SK-N-SH treated with all-trans-retinoic acid at 6 μM for 48 hours (cell line): Measurements from ENCODE around the gene DENND1B.

Experiments
- ATAC-seq: fragments of 200-7000 bp; cut with Tn5 transposase; 3 replicates; pipeline ENCODE4 v1.9.1; 2020; ENCODE audit warnings: mild to moderate bottlenecking, moderate library complexity
- ARNTL ChIP-seq: fragments of 450-650 bp; formaldehyde crosslinking; IDR thresholded peaks from 2 replicates; pipeline ENCODE4 v1.5.0; 2020; ENCODE audit warnings: low read depth, mild to moderate bottlenecking, moderate library complexity, borderline replicate concordance
- CREB5 ChIP-seq: fragments of 250-450 bp; sonication (Bioruptor Pico); IDR thresholded peaks from 2 replicates; pipeline ENCODE4 v1.5.1; 2020; ENCODE audit warnings: low read depth, mild to moderate bottlenecking, moderate library complexity
- CSDC2 ChIP-seq: fragments of 250-450 bp; sonication (Bioruptor Pico); IDR thresholded peaks from 2 replicates; pipeline ENCODE4 v1.5.0; 2020; ENCODE audit warnings: mild to moderate bottlenecking, moderate library complexity
- CSRNP3 ChIP-seq: fragments of 250-450 bp; sonication (Bioruptor Pico); IDR thresholded peaks from 2 replicates; pipeline ENCODE4 v1.5.1; 2021; ENCODE audit warnings: mild to moderate bottlenecking, moderate library complexity
- ESRRG ChIP-seq: fragments of 250-450 bp; sonication (Bioruptor Pico); IDR thresholded peaks from 2 replicates; pipeline ENCODE4 v1.6.1; 2021; ENCODE audit warnings: mild to moderate bottlenecking
- GLIS3 ChIP-seq: fragments of 250-450 bp; sonication (Bioruptor Pico); IDR thresholded peaks from 2 replicates; pipeline ENCODE4 v1.5.0; 2020; ENCODE audit warnings: mild to moderate bottlenecking, moderate library complexity
- ISL1 ChIP-seq: fragments of 250-450 bp; sonication (Bioruptor Pico); IDR thresholded peaks from 2 replicates; pipeline ENCODE4 v2.1.2; 2022; ENCODE audit warnings: mild to moderate bottlenecking, moderate library complexity
- OSR1 ChIP-seq: fragments of 250-450 bp; sonication (Bioruptor Pico); IDR thresholded peaks from 2 replicates; pipeline ENCODE4 v1.8.0; 2022; ENCODE audit warnings: moderate library complexity, mild to moderate bottlenecking, inconsistent platforms
- PATZ1 ChIP-seq: fragments of 250-450 bp; sonication (Bioruptor Pico); IDR thresholded peaks from 2 replicates; pipeline ENCODE4 v1.8.0; 2020; ENCODE audit warnings: mild to moderate bottlenecking, moderate library complexity, borderline replicate concordance
- PPARA ChIP-seq: fragments of 250-450 bp; sonication (Bioruptor Pico); IDR thresholded peaks from 2 replicates; pipeline ENCODE4 v1.5.0; 2020; ENCODE audit warnings: mild to moderate bottlenecking, borderline replicate concordance
- RARB ChIP-seq: fragments of 250-450 bp; sonication (Bioruptor Pico); IDR thresholded peaks from 2 replicates; pipeline ENCODE4 v1.8.0; 2021; ENCODE audit warnings: mild to moderate bottlenecking, moderate library complexity
- SNAI2 ChIP-seq: fragments of 250-450 bp; sonication (Bioruptor Pico); IDR thresholded peaks from 2 replicates; pipeline ENCODE4 v1.5.0; 2020; ENCODE audit warnings: mild to moderate bottlenecking, moderate library complexity
- TCF4 ChIP-seq: fragments of 250-450 bp; sonication (Bioruptor Pico); IDR thresholded peaks from 2 replicates; pipeline ENCODE4 v1.8.0; 2021; ENCODE audit warnings: mild to moderate bottlenecking, moderate library complexity, borderline replicate concordance
- ZC3H10 ChIP-seq: fragments of 250-450 bp; sonication (Bioruptor Pico); IDR thresholded peaks from 2 replicates; pipeline ENCODE4 v1.5.1; 2021; ENCODE audit warnings: mild to moderate bottlenecking, moderate library complexity
- ZFP30 ChIP-seq: fragments of 450-650 bp; formaldehyde crosslinking; IDR thresholded peaks from 2 replicates; pipeline ENCODE4 v1.5.0; 2022; ENCODE audit warnings: mild to moderate bottlenecking, moderate library complexity
- ZNF565 ChIP-seq: fragments of 450-650 bp; formaldehyde crosslinking; conservative IDR thresholded peaks from 2 replicates; pipeline ENCODE4 v1.5.0; 2020; ENCODE audit warnings: low read depth, mild to moderate bottlenecking, moderate library complexity
- ZNF70 ChIP-seq: fragments of 450-650 bp; formaldehyde crosslinking; IDR thresholded peaks from 2 replicates; pipeline ENCODE4 v1.5.0; 2020; ENCODE audit warnings: mild to moderate bottlenecking, moderate library complexity
- ZNF8 ChIP-seq: fragments of 450-650 bp; formaldehyde crosslinking; IDR thresholded peaks from 2 replicates; pipeline ENCODE4 v1.5.0; 2020; ENCODE audit warnings: mild to moderate bottlenecking, moderate library complexity
- TF ChIP-seq, protein P1 (sequence below): fragments of 250-450 bp; sonication (Bioruptor Pico); IDR thresholded peaks from 2 replicates; pipeline ENCODE4 v1.8.0; 2021; ENCODE audit warnings: low read depth, mild to moderate bottlenecking, moderate library complexity, borderline replicate concordance
- TF ChIP-seq, protein P2 (sequence below): fragments of 250-450 bp; sonication (Bioruptor Pico); IDR thresholded peaks from 2 replicates; pipeline ENCODE4 v1.5.0; 2020; ENCODE audit warnings: mild to moderate bottlenecking, moderate library complexity

The DENND1B gene

DNA sequence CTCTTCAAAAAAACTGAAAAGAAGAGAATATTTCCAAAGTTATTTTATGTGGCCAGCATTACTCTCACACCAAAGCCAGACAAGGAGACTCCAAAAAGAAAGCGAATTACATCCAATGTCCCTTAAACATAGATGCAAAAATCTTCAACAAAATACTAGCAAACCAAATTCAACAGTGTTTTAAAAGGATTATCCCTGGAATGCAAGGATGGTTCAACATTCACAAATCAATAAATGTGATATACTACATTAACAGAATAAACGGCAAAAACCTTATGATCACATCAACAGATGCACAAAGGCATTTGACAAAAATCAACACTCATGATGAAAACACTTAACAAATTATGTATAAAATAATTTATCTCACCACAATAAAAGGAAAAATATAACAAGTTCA lies 207.8 kb downstream of the DENND1B start:
- TF ChIP-seq CREB5 (CRISPR knock-in tag) (no peak), ISL1 (CRISPR knock-in tag) (no peak), TCF4 (no peak), CSRNP3 (CRISPR knock-in tag) (no peak), CSDC2 (CRISPR knock-in tag) (no peak), ZNF8 (no peak), PPARA (CRISPR knock-in tag) (no peak), ZFP30 (CRISPR knock-in tag) (no peak), ESRRG (CRISPR knock-in tag) (no peak)
- no peak for ATAC-seq

DNA sequence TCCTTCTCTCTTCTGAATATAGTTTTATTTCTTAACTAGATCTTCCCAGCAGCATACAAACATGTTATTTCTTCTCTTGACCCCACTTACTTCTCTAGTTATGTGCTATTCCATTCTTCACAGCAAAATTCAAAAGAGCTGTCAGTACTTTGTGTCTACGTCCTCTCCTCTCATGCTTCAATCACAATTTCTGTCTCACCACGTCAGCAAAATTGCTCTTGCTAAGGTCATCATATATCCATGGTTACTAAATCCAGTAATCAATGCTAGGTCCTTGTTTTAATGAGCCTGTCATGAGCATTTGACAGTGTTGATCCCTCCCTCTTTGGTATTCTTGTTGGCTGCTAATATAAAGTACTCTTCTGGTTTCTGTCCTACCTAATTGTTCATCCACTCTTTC lies 214.2 kb downstream of the DENND1B start:
- no peak for ATAC-seq
- no peak for TF ChIP-seq ZC3H10 (CRISPR knock-in tag)
- TF ChIP-seq OSR1 (CRISPR knock-in tag) = no peak
- TF ChIP-seq CSDC2 (CRISPR knock-in tag) = no peak
- no peak for TF ChIP-seq ESRRG (CRISPR knock-in tag)
- TF ChIP-seq, protein P1, sequence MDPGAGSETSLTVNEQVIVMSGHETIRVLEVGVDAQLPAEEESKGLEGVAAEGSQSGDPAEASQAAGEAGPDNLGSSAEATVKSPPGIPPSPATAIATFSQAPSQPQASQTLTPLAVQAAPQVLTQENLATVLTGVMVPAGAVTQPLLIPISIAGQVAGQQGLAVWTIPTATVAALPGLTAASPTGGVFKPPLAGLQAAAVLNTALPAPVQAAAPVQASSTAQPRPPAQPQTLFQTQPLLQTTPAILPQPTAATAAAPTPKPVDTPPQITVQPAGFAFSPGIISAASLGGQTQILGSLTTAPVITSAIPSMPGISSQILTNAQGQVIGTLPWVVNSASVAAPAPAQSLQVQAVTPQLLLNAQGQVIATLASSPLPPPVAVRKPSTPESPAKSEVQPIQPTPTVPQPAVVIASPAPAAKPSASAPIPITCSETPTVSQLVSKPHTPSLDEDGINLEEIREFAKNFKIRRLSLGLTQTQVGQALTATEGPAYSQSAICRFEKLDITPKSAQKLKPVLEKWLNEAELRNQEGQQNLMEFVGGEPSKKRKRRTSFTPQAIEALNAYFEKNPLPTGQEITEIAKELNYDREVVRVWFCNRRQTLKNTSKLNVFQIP (CRISPR knock-in tag) = no peak
- no peak for TF ChIP-seq TCF4
- TF ChIP-seq ZNF565 = no peak

- TF ChIP-seq ZNF70 (CRISPR knock-in tag) (no peak), GLIS3 (CRISPR knock-in tag) (no peak), ARNTL (no peak), ZFP30 (CRISPR knock-in tag) (no peak), RARB (CRISPR knock-in tag) (no peak), TCF4 (no peak), PATZ1 (no peak), ZNF8 (no peak), ISL1 (CRISPR knock-in tag) (no peak), ZNF565 (no peak), PPARA (CRISPR knock-in tag) (no peak)
- TF ChIP-seq, protein P2, sequence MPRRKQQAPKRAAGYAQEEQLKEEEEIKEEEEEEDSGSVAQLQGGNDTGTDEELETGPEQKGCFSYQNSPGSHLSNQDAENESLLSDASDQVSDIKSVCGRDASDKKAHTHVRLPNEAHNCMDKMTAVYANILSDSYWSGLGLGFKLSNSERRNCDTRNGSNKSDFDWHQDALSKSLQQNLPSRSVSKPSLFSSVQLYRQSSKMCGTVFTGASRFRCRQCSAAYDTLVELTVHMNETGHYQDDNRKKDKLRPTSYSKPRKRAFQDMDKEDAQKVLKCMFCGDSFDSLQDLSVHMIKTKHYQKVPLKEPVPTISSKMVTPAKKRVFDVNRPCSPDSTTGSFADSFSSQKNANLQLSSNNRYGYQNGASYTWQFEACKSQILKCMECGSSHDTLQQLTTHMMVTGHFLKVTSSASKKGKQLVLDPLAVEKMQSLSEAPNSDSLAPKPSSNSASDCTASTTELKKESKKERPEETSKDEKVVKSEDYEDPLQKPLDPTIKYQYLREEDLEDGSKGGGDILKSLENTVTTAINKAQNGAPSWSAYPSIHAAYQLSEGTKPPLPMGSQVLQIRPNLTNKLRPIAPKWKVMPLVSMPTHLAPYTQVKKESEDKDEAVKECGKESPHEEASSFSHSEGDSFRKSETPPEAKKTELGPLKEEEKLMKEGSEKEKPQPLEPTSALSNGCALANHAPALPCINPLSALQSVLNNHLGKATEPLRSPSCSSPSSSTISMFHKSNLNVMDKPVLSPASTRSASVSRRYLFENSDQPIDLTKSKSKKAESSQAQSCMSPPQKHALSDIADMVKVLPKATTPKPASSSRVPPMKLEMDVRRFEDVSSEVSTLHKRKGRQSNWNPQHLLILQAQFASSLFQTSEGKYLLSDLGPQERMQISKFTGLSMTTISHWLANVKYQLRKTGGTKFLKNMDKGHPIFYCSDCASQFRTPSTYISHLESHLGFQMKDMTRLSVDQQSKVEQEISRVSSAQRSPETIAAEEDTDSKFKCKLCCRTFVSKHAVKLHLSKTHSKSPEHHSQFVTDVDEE = no peak
Observed at GRCh38 chr1:197559655-197560054, 215.6 kb downstream of the DENND1B start.

GRCh38 chr1:197559244-197559643 lies 216.0 kb downstream of the DENND1B start:
- TF ChIP-seq OSR1 (CRISPR knock-in tag) (no peak), CSDC2 (CRISPR knock-in tag) (no peak), SNAI2 (CRISPR knock-in tag) (no peak), ARNTL (no peak)
- TF ChIP-seq, protein P1 (CRISPR knock-in tag) = no peak
- no peak for ATAC-seq

More at GRCh38 chr1:197559655-197560054, 215.6 kb downstream of the DENND1B start:
- ATAC-seq = no peak
